Activated CD4-positive, CD25-positive, alpha-beta regulatory T cell treated with anti-CD3 and anti-CD28 coated beads, Interleukin-2, amount 50 U/mL, for 16 hours (primary cell): ENCODE measurements around the gene SCUBE1.
A peak's percentile ranks its signal among the peaks of the same experiment; 100 is the strongest.

Experiments
- DNase-seq: peaks from one replicate; pipeline ENCODE4 v3.0.0-alpha.2; 2020; ENCODE audit warnings: low read depth, low spot score

SCUBE1 gene

GRCh38 chr22:43201486-43202219, 141.5 kb downstream of the SCUBE1 start:
- no peak for DNase-seq

GRCh38 chr22:43200555-43200954, 142.6 kb downstream of the SCUBE1 start:
- no peak for DNase-seq

- no peak for DNase-seq
Observed at GRCh38 chr22:43200031-43200430, 143.1 kb downstream of the SCUBE1 start.

GRCh38 chr22:43199541-43199940, 143.6 kb downstream of the SCUBE1 start:
- DNase-seq = no peak

GRCh38 chr22:43198936-43199335, 144.2 kb downstream of the SCUBE1 start:
- DNase-seq = no peak

GRCh38 chr22:43198126-43198525, 145.0 kb downstream of the SCUBE1 start:
- DNase-seq = no peak

- DNase-seq = no peak
Observed at GRCh38 chr22:43197271-43197941, 145.8 kb downstream of the SCUBE1 start.

- DNase-seq = no peak
Observed at GRCh38 chr22:43191831-43192230, 151.3 kb downstream of the SCUBE1 start.

GRCh38 chr22:43188829-43189545, 154.2 kb downstream of the SCUBE1 start:
- no peak for DNase-seq

- DNase-seq = peak; percentile 92
Observed at GRCh38 chr22:43187171-43188099, 155.7 kb downstream of the SCUBE1 start.

- DNase-seq = peak; percentile 17
Observed at GRCh38 chr22:43186272-43187170, 156.7 kb downstream of the SCUBE1 start, which contains the start of gene TTLL12. TSS of gene TTLL12 (minus strand) at chr22:43187134. CDS start at chr22:43187069, 65 bp downstream.

- no peak for DNase-seq
Observed at GRCh38 chr22:43185860-43186261, 157.3 kb downstream of the SCUBE1 start.

- no peak for DNase-seq
Observed at GRCh38 chr22:43183496-43184277, 159.5 kb downstream of the SCUBE1 start.

GRCh38 chr22:43182726-43183125, 160.4 kb downstream of the SCUBE1 start:
- DNase-seq = no peak

- DNase-seq = no peak
Observed at GRCh38 chr22:43182118-43182517, 161.1 kb downstream of the SCUBE1 start.

GRCh38 chr22:43181321-43182076, 161.7 kb downstream of the SCUBE1 start:
- DNase-seq = no peak

- DNase-seq = no peak
Observed at GRCh38 chr22:43180670-43181069, 162.5 kb downstream of the SCUBE1 start.

- DNase-seq = no peak
Observed at GRCh38 chr22:43179911-43180195, 163.3 kb downstream of the SCUBE1 start.
